Caco-2 (cell line): Measurements from ENCODE around the gene PSMF1. TPM values are rescaled to one million over a fixed set of nuclear protein-coding genes. Genes with fewer than 3 reads are reported as not detected.

Source experiments
- BruUV-seq: library from RNA; stranded (reverse); fragments of 400-500 nt; replicated peaks from 2 replicates; lab custom pipeline; 2021; lab: Mats Ljungman, UMichigan
- CTCF ChIA-PET: fragments of 300-600 bp; sonication (Branson Sonifier 250); formaldehyde crosslinking; loops from one replicate; lab custom pipeline; 2022; ENCODE audit warnings: antibody characterized with exemption; lab: Charles Lee
- POLR2A ChIA-PET: fragments of 300-600 bp; sonication (Branson Sonifier 250); formaldehyde crosslinking; loops from one replicate; lab custom pipeline; 2022; ENCODE audit warnings: antibody characterized with exemption; lab: Charles Lee
- DNase-seq, 2 experiments: peaks; one replicate each; pipeline versions ENCODE4 v3.0.0 to v3.0.0-alpha.2; 2020 to 2022
- H3K27me3 ChIP-seq: replicated peaks from 2 replicates; pipeline ENCODE4 v1.6.0; 2011; ENCODE audit warnings: low read length; ENCODE audit not compliant: control insufficient read depth, insufficient read depth
- H3K36me3 ChIP-seq: 2 replicates; pipeline ENCODE4 v1.5.1; 2011; ENCODE audit warnings: low read length; ENCODE audit not compliant: control insufficient read depth, insufficient read depth
- H3K4me1 ChIP-seq: fragments of 250-450 bp; sonication (Bioruptor Pico); 2 replicates; pipeline ENCODE4 v1.5.1; 2020; ENCODE audit warnings: mild to moderate bottlenecking
- H3K4me3 ChIP-seq: 2 replicates; pipeline ENCODE4 v1.5.1; 2011; ENCODE audit warnings: low read depth, mild to moderate bottlenecking, control low read depth, low read length
- H3K9me3 ChIP-seq: fragments of 250-450 bp; sonication (Bioruptor Pico); 2 replicates; pipeline ENCODE4 v1.5.1; 2020; ENCODE audit warnings: mild to moderate bottlenecking, moderate library complexity
- H3K27ac Mint-ChIP-seq: one replicate; pipeline ENCODE4 v1.8.0; 2022; ENCODE audit warnings: mixed read lengths; ENCODE audit not compliant: unreplicated experiment
- H3K27me3 Mint-ChIP-seq: one replicate; pipeline ENCODE4 v1.8.0; 2022; ENCODE audit warnings: mixed read lengths; ENCODE audit not compliant: insufficient read depth, unreplicated experiment
- H3K36me3 Mint-ChIP-seq: one replicate; pipeline ENCODE4 v1.8.0; 2022; ENCODE audit warnings: mild to moderate bottlenecking, mixed read lengths; ENCODE audit not compliant: insufficient read depth, unreplicated experiment
- H3K4me1 Mint-ChIP-seq: one replicate; pipeline ENCODE4 v1.8.0; 2022; ENCODE audit warnings: low read depth, mixed read lengths; ENCODE audit not compliant: unreplicated experiment
- H3K4me3 Mint-ChIP-seq: one replicate; pipeline ENCODE4 v1.8.0; 2022; ENCODE audit warnings: mild to moderate bottlenecking, moderate library complexity, mixed read lengths; ENCODE audit not compliant: unreplicated experiment
- H3K9me3 Mint-ChIP-seq: one replicate; pipeline ENCODE4 v1.8.0; 2022; ENCODE audit warnings: mixed read lengths; ENCODE audit not compliant: unreplicated experiment
- CTCF ChIP-seq, 2 experiments: fragments of 200-600 bp in 1 of 2; IDR thresholded peaks; 1 replicate in 1 of 2; 2 replicates in 1 of 2; pipeline versions ENCODE4 v1.5.1 to v1.8.0; 2011 to 2022; ENCODE audit warnings: antibody characterized with exemption in 1 of 2, control low read depth in 1 of 2, inconsistent platforms in 1 of 2, low read depth in 1 of 2, low read length in 1 of 2, mild to moderate bottlenecking in 1 of 2, moderate library complexity in 1 of 2; ENCODE audit not compliant: insufficient read depth in 1 of 2, severe bottlenecking in 1 of 2, unreplicated experiment in 1 of 2
- intact Hi-C: fragments of 100-400 bp; cut with micrococcal nuclease; formaldehyde crosslinking; loops from one replicate; pipeline ENCODE4 v1.10.0; 2022; ENCODE audit not compliant: unreplicated experiment
- total RNA-seq: library from RNA; stranded (reverse); gene quantifications from 2 replicates; pipeline ENCODE4 v1.2.3, GENCODE V29; 2022

Gene PSMF1
- total RNA-seq, 1 experiment from 2014 or later = 141 TPM

GRCh38 chr20:1127840-1128239, 9.4 kb downstream of the PSMF1 start:
- peaks cover 70% of the 10 kb centered on the region for H3K36me3 Mint-ChIP-seq
- no peak for DNase-seq

GRCh38 chr20:1130058-1130694, 11.8 kb downstream of the PSMF1 start:
- Histone ChIP-seq H3K36me3 (peaks cover 4% of the 10 kb centered on the region), H3K4me1 (no peaks in the 10 kb centered on the region), H3K4me3 (no peak overlapping the region), H3K27me3 (no peaks in the 10 kb centered on the region), H3K9me3 (peaks cover 3% of the 10 kb centered on the region; the same call in 1 of the 2 replicates)
- Mint-ChIP-seq H3K27ac (no peak overlapping the region), H3K9me3 (no peaks in the 10 kb centered on the region), H3K27me3 (no peaks in the 10 kb centered on the region), H3K4me3 (no peak overlapping the region), H3K4me1 (no peaks in the 10 kb centered on the region), H3K36me3 (peaks cover 91% of the 10 kb centered on the region)
- intact Hi-C loops = no loop called here
- no peak for DNase-seq
- no TSS peak for BruUV-seq
- POLR2A ChIA-PET = no interaction called here
- CTCF ChIA-PET = no interaction called here
- TF ChIP-seq CTCF (IDR thresholded peaks at IDR 0.05; ENCODE audit: insufficient read depth in 1 of 2, low read depth in 1 of 2, low read length in 1 of 2, severe bottlenecking in 1 of 2, unreplicated experiment in 1 of 2) = no peak

More at GRCh38 chr20:1127840-1128239, 9.4 kb downstream of the PSMF1 start:
- H3K9me3 ChIP-seq = no peaks in the 10 kb centered on the region
- CTCF ChIA-PET = no interaction called here
- intact Hi-C loops = no loop called here
- no peaks in the 10 kb centered on the region for H3K27me3 ChIP-seq
- Mint-ChIP-seq H3K4me1 (no peaks in the 10 kb centered on the region), H3K27ac (no peak overlapping the region), H3K4me3 (no peak overlapping the region), H3K9me3 (no peaks in the 10 kb centered on the region), H3K27me3 (no peaks in the 10 kb centered on the region)
- POLR2A ChIA-PET = no interaction called here
- no peak for TF ChIP-seq CTCF (IDR thresholded peaks at IDR 0.05; ENCODE audit: insufficient read depth in 1 of 2, low read depth in 1 of 2, low read length in 1 of 2, severe bottlenecking in 1 of 2, unreplicated experiment in 1 of 2)
- H3K36me3 ChIP-seq = peaks cover 4% of the 10 kb centered on the region
- BruUV-seq = no TSS peak
- no peak overlapping the region for H3K4me3 ChIP-seq
- no peaks in the 10 kb centered on the region for H3K4me1 ChIP-seq

GRCh38 chr20:1130847-1131246, 12.4 kb downstream of the PSMF1 start:
- Histone ChIP-seq H3K4me1 (no peaks in the 10 kb centered on the region), H3K9me3 (peaks cover 3% of the 10 kb centered on the region; the same call in 1 of the 2 replicates), H3K4me3 (no peak overlapping the region), H3K27me3 (no peaks in the 10 kb centered on the region), H3K36me3 (peaks cover 4% of the 10 kb centered on the region)
- CTCF ChIA-PET = no interaction called here
- no peak overlapping the region for H3K4me3 Mint-ChIP-seq
- no peaks in the 10 kb centered on the region for H3K9me3 Mint-ChIP-seq
- H3K27ac Mint-ChIP-seq = no peak overlapping the region
- no TSS peak for BruUV-seq
- TF ChIP-seq CTCF (IDR thresholded peaks at IDR 0.05; ENCODE audit: insufficient read depth in 1 of 2, low read depth in 1 of 2, low read length in 1 of 2, severe bottlenecking in 1 of 2, unreplicated experiment in 1 of 2) = no peak
- DNase-seq = no peak
- no peaks in the 10 kb centered on the region for H3K27me3 Mint-ChIP-seq
- no peaks in the 10 kb centered on the region for H3K4me1 Mint-ChIP-seq
- H3K36me3 Mint-ChIP-seq = peaks cover 91% of the 10 kb centered on the region
- intact Hi-C loops = no loop called here
- POLR2A ChIA-PET = no interaction called here
